ENCODE results near the gene FNDC3B. TPM values are rescaled to one million over a fixed set of nuclear protein-coding genes. Genes with fewer than 3 reads are reported as not detected.

Gene FNDC3B
- total RNA-seq, 4 donors from 2014 or later = 49.7 to 188 (median 165) TPM

- Histone ChIP-seq H3K4me1 (no peaks in the 10 kb centered on the region), H3K27ac (no peak overlapping the region), H3K27me3 (no peaks in the 10 kb centered on the region), H3K9me3 (no peaks in the 10 kb centered on the region), H3K4me3 (no peak overlapping the region), H3K36me3 (no peaks in the 10 kb centered on the region)
- DNase-seq = no peak
- TF ChIP-seq CTCF (IDR thresholded peaks at IDR 0.05) (no peak), POLR2A (IDR thresholded peaks at IDR 0.05) (no peak)
- intact Hi-C loops (cut with DNase I; ENCODE audit: low total_unique reads) = no loop called here
Observed at GRCh38 chr3:172410702-172411477, 371.5 kb downstream of the FNDC3B start.

GRCh38 chr3:172411478-172411947, 372.1 kb downstream of the FNDC3B start:
- TF ChIP-seq CTCF (IDR thresholded peaks at IDR 0.05) (no peak), POLR2A (IDR thresholded peaks at IDR 0.05) (no peak)
- Histone ChIP-seq H3K36me3 (no peaks in the 10 kb centered on the region), H3K27me3 (no peaks in the 10 kb centered on the region), H3K4me3 (no peak overlapping the region), H3K4me1 (no peaks in the 10 kb centered on the region), H3K9me3 (no peaks in the 10 kb centered on the region), H3K27ac (no peak overlapping the region)
- no peak for DNase-seq
- intact Hi-C loops (cut with DNase I; ENCODE audit: low total_unique reads) = no loop called here

- no peak for DNase-seq
- intact Hi-C loops (cut with DNase I; ENCODE audit: low total_unique reads) = no loop called here
- Histone ChIP-seq H3K4me1 (no peaks in the 10 kb centered on the region), H3K9me3 (no peaks in the 10 kb centered on the region), H3K27ac (no peak overlapping the region), H3K27me3 (no peaks in the 10 kb centered on the region), H3K4me3 (no peak overlapping the region), H3K36me3 (no peaks in the 10 kb centered on the region)
- no peak for TF ChIP-seq POLR2A (IDR thresholded peaks at IDR 0.05)
- TF ChIP-seq CTCF (IDR thresholded peaks at IDR 0.05) = no peak
Observed at GRCh38 chr3:172415323-172415722, 375.9 kb downstream of the FNDC3B start.

GRCh38 chr3:172437713-172438112, 398.3 kb downstream of the FNDC3B start:
- H3K4me3 ChIP-seq = no peak overlapping the region
- no peaks in the 10 kb centered on the region for H3K9me3 ChIP-seq
- no peak for TF ChIP-seq POLR2A (IDR thresholded peaks at IDR 0.05)
- TF ChIP-seq CTCF (IDR thresholded peaks at IDR 0.05) = no peak
- no peaks in the 10 kb centered on the region for H3K27me3 ChIP-seq
- H3K27ac ChIP-seq = no peak overlapping the region
- H3K36me3 ChIP-seq = no peaks in the 10 kb centered on the region
- intact Hi-C loops (cut with DNase I; ENCODE audit: low total_unique reads) = no loop called here
- H3K4me1 ChIP-seq = no peaks in the 10 kb centered on the region
- no peak for DNase-seq

- no peak for TF ChIP-seq POLR2A (IDR thresholded peaks at IDR 0.05)
- no peak for TF ChIP-seq CTCF (IDR thresholded peaks at IDR 0.05)
- no peak for DNase-seq
- no peaks in the 10 kb centered on the region for H3K4me1 ChIP-seq
- H3K9me3 ChIP-seq = no peaks in the 10 kb centered on the region
- H3K36me3 ChIP-seq = no peaks in the 10 kb centered on the region
- H3K4me3 ChIP-seq = no peak overlapping the region
- no peak overlapping the region for H3K27ac ChIP-seq
- intact Hi-C loops (cut with DNase I; ENCODE audit: low total_unique reads) = no loop called here
- no peaks in the 10 kb centered on the region for H3K27me3 ChIP-seq
Observed at GRCh38 chr3:172438186-172438585, 398.8 kb downstream of the FNDC3B start.
